Measurements from ENCODE around the gene MYO15A. TPM values are rescaled to one million over a fixed set of nuclear protein-coding genes. Genes with fewer than 3 reads are reported as not detected.

The MYO15A gene
- total and polyA plus RNA-seq, 2 donors (not counting 1 experiment from before 2014, with no cell fraction given) = 2.5 to 3.1 TPM

- Mint-ChIP-seq H3K4me1 (peaks cover 73% of the 10 kb centered on the region), H3K9me3 (ENCODE audit: insufficient read depth) (no peaks in the 10 kb centered on the region), H3K27ac (peak overlapping the region; percentile 10), H3K4me3 (peak overlapping the region; percentile 99), H3K27me3 (no peaks in the 10 kb centered on the region)
- ChIA-PET POLR2A (no interaction called here), CTCF (no interaction called here)
- Histone ChIP-seq H3K27ac (ENCODE audit: low read length in 2 of 2) (peak overlapping the region in 1 of 2 donors; percentile 96), H2AFZ (ENCODE audit: insufficient read depth, low read depth, low read length, poor library complexity, severe bottlenecking) (no peak overlapping the region), H3K79me2 (ENCODE audit: control insufficient read depth, insufficient read depth, low read length) (peaks cover 84% of the 10 kb centered on the region), H3K4me1 (ENCODE audit: control insufficient read depth in 2 of 2, insufficient read depth in 2 of 2, low read length in 2 of 2) (peaks cover 49 to 66% of the 10 kb centered on the region in 2 donors), H4K20me1 (ENCODE audit: control insufficient read depth, insufficient read depth, low read length, poor library complexity, severe bottlenecking) (peaks cover 75% of the 10 kb centered on the region), H3K27me3 (replicated peaks in 1 of 4; ENCODE audit: control extremely low read depth in 1 of 4, control insufficient read depth in 3 of 4, insufficient read depth in 4 of 4, low read length in 3 of 4) (no peaks in the 10 kb centered on the region), H3K4me2 (replicated peaks; ENCODE audit: low read depth, low read length, poor library complexity, severe bottlenecking) (peak overlapping the region; percentile 97), H3K9me3 (ENCODE audit: control extremely low read depth in 1 of 3, control insufficient read depth in 2 of 3, insufficient read depth in 1 of 3, low read length in 2 of 3) (no peaks in the 10 kb centered on the region), H3K36me3 (replicated peaks in 1 of 2; ENCODE audit: control extremely low read depth in 1 of 2, control insufficient read depth in 1 of 2, extremely low read depth in 1 of 2, insufficient read depth in 2 of 2, low read length in 1 of 2) (peaks cover 7 to 34% of the 10 kb centered on the region in 2 experiments), H3K9ac (ENCODE audit: low read length) (peak overlapping the region; percentile 93), H3K4me3 (ENCODE audit: control extremely low read depth in 1 of 5, extremely low read depth in 1 of 5, insufficient read depth in 1 of 5, low read depth in 2 of 5, low read length in 4 of 5) (peak overlapping the region in 3 of 5 experiments; percentile 81 to 94 (median 87))
- no peak for TF ChIP-seq CTCF (IDR thresholded peaks at IDR 0.05)
- no peak for DNase-seq
- intact Hi-C loops (cut with micrococcal nuclease) = no loop called here
- 79% methylated on average over 2 of the region's 2 CpGs for WGBS (ENCODE audit: insufficient coverage)
- no peak for ATAC-seq (ENCODE audit: low read depth)
Measured at GRCh38 chr17:18187226-18187625, 78.7 kb downstream of the MYO15A start.

DNA sequence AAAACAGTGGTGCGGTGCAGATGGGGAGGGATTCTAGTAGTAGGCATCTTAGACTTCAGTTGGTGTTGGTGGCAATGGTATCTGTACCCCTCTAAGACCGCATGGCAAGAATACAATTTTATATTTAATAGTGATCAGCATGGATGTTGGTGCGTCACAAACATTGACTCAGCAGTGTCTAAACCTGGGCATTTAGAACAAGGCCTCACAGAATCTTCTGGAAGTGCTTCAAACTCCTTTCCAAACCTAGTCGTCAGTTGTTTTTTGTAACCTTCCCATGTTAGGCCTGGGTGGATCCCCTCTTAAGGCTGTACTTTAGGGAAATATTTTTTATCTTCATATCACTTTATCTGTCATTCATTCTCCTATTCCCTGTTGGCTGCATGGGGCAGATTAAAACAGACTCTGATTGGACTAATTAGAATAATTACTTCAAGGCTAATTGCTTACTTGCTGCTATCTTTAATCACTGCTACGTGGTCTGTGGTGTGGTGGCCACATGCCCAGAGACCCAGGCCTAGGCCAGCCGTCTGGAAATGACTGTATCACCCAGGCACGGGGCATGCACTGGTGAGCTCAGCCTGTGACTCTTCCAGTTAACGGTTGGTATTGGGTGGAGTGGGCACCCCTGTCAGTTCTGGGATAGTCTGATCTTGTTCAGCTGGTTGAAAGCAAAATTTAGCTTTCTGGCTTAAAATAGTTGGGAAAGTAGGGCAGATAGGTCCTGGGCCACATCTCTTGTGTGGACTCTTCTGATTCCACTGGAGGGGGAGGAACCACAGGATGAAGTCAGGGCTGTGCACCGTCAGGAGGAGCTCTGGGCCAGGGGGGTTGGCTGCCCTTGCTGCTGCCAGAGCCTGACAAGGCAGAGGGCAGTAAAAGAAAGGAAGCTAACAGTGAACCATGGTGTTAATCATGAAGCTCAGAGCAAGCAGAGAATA, 79.5 kb downstream of the MYO15A start:
- H3K36me3 ChIP-seq (replicated peaks in 1 of 2; ENCODE audit: control extremely low read depth in 1 of 2, control insufficient read depth in 1 of 2, extremely low read depth in 1 of 2, insufficient read depth in 2 of 2, low read length in 1 of 2) = peaks cover 7 to 34% of the 10 kb centered on the region in 2 experiments
- H3K27me3 Mint-ChIP-seq = no peaks in the 10 kb centered on the region
- peaks cover 92% of the 10 kb centered on the region for H3K79me2 ChIP-seq (ENCODE audit: control insufficient read depth, insufficient read depth, low read length)
- TF ChIP-seq EZH2 (IDR thresholded peaks at IDR 0.05; ENCODE audit: borderline replicate concordance, insufficient read depth, low read depth, low read length, poor library complexity, severe bottlenecking) (no peak), CTCF (IDR thresholded peaks at IDR 0.05) (no peak)
- intact Hi-C loops (cut with micrococcal nuclease) = no loop called here
- peak overlapping the region in 1 of 5 experiments; percentile 94 for H3K4me3 ChIP-seq (ENCODE audit: control extremely low read depth in 1 of 5, extremely low read depth in 1 of 5, insufficient read depth in 1 of 5, low read depth in 2 of 5, low read length in 4 of 5)
- peaks cover 74% of the 10 kb centered on the region for H3K4me1 Mint-ChIP-seq
- no peaks in the 10 kb centered on the region for H3K9me3 ChIP-seq (ENCODE audit: control extremely low read depth in 1 of 3, control insufficient read depth in 2 of 3, insufficient read depth in 1 of 3, low read length in 2 of 3)
- ChIA-PET CTCF (no interaction called here), POLR2A (no interaction called here)
- H3K27ac ChIP-seq (ENCODE audit: low read length in 2 of 2) = peak overlapping the region in 1 of 2 donors; percentile 55
- WGBS (ENCODE audit: insufficient coverage) = 55% methylated on average over 5 of the region's 9 CpGs
- peak overlapping the region; percentile 97 for H3K4me2 ChIP-seq (replicated peaks; ENCODE audit: low read depth, low read length, poor library complexity, severe bottlenecking)
- no peak for ATAC-seq (ENCODE audit: low read depth)
- H3K9me3 Mint-ChIP-seq (ENCODE audit: insufficient read depth) = no peaks in the 10 kb centered on the region
- peaks cover 84% of the 10 kb centered on the region for H4K20me1 ChIP-seq (ENCODE audit: control insufficient read depth, insufficient read depth, low read length, poor library complexity, severe bottlenecking)
- H2AFZ ChIP-seq (ENCODE audit: insufficient read depth, low read depth, low read length, poor library complexity, severe bottlenecking) = no peak overlapping the region
- H3K27ac Mint-ChIP-seq = peak overlapping the region; percentile 21
- no peaks in the 10 kb centered on the region for H3K27me3 ChIP-seq (replicated peaks in 1 of 4; ENCODE audit: control extremely low read depth in 1 of 4, control insufficient read depth in 3 of 4, insufficient read depth in 4 of 4, low read length in 3 of 4)
- no peak for DNase-seq
- H3K4me3 Mint-ChIP-seq = peak overlapping the region; percentile 99
- H3K4me1 ChIP-seq (ENCODE audit: control insufficient read depth in 2 of 2, insufficient read depth in 2 of 2, low read length in 2 of 2) = peaks cover 45 to 61% of the 10 kb centered on the region in 2 donors
- peak overlapping the region; percentile 93 for H3K9ac ChIP-seq (ENCODE audit: low read length)

Measured in B cell (primary cell).